ENCODE data around the gene AFG3L2. TPM values are rescaled to one million over a fixed set of nuclear protein-coding genes. Genes with fewer than 3 reads are reported as not detected.

Gene AFG3L2
- total RNA-seq, 1 donor from 2014 or later = 136 TPM

- intact Hi-C loops (cut with micrococcal nuclease) = no loop called here
- Histone ChIP-seq H3K4me1 (peaks cover 48% of the 10 kb centered on the region), H3K36me3 (peaks cover 79% of the 10 kb centered on the region), H3K9me3 (replicated peaks) (no peaks in the 10 kb centered on the region), H3K27me3 (ENCODE audit: low read depth) (no peaks in the 10 kb centered on the region), H3K4me3 (no peak overlapping the region), H3K27ac (replicated peaks) (peak overlapping the region; percentile 100)
- DNase-seq = no peak
- TF ChIP-seq CTCF (IDR thresholded peaks at IDR 0.05; ENCODE audit: borderline replicate concordance) = no peak
These were observed 17.5 kb downstream of the AFG3L2 start for GRCh38 chr18:12359515-12359927.

GRCh38 chr18:12352188-12352587 is 24.8 kb downstream of the AFG3L2 start:
- Histone ChIP-seq H3K9me3 (replicated peaks) (no peaks in the 10 kb centered on the region), H3K4me3 (no peak overlapping the region), H3K27ac (replicated peaks) (no peak overlapping the region), H3K36me3 (peaks cover 100% of the 10 kb centered on the region), H3K27me3 (ENCODE audit: low read depth) (no peaks in the 10 kb centered on the region), H3K4me1 (peaks cover 17% of the 10 kb centered on the region)
- no peak for DNase-seq
- no peak for TF ChIP-seq CTCF (IDR thresholded peaks at IDR 0.05; ENCODE audit: borderline replicate concordance)
- intact Hi-C loops (cut with micrococcal nuclease) = no loop called here

- no peak for TF ChIP-seq CTCF (IDR thresholded peaks at IDR 0.05; ENCODE audit: borderline replicate concordance)
- Histone ChIP-seq H3K9me3 (replicated peaks) (no peaks in the 10 kb centered on the region), H3K27me3 (ENCODE audit: low read depth) (no peaks in the 10 kb centered on the region), H3K36me3 (peaks cover 100% of the 10 kb centered on the region), H3K4me1 (peaks cover 13% of the 10 kb centered on the region), H3K27ac (replicated peaks) (no peak overlapping the region), H3K4me3 (no peak overlapping the region)
- no peak for DNase-seq
- intact Hi-C loops (cut with micrococcal nuclease) = no loop called here
These were observed 29.1 kb downstream of the AFG3L2 start for GRCh38 chr18:12347895-12348294.

- H3K4me3 ChIP-seq = no peak overlapping the region
- DNase-seq = no peak
- TF ChIP-seq CTCF (IDR thresholded peaks at IDR 0.05; ENCODE audit: borderline replicate concordance) = no peak
- intact Hi-C loops (cut with micrococcal nuclease) = no loop called here
- peaks cover 4% of the 10 kb centered on the region for H3K4me1 ChIP-seq
- H3K36me3 ChIP-seq = peaks cover 98% of the 10 kb centered on the region
- H3K27ac ChIP-seq (replicated peaks) = peak overlapping the region; percentile 35
- no peaks in the 10 kb centered on the region for H3K9me3 ChIP-seq (replicated peaks)
- H3K27me3 ChIP-seq (ENCODE audit: low read depth) = no peaks in the 10 kb centered on the region
These were observed 30.8 kb downstream of the AFG3L2 start for GRCh38 chr18:12346240-12346565.

- intact Hi-C loops (cut with micrococcal nuclease) = no loop called here
- H3K27ac ChIP-seq (replicated peaks) = peak overlapping the region; percentile 35
- DNase-seq = no peak
- no peaks in the 10 kb centered on the region for H3K9me3 ChIP-seq (replicated peaks)
- TF ChIP-seq CTCF (IDR thresholded peaks at IDR 0.05; ENCODE audit: borderline replicate concordance) = no peak
- H3K4me3 ChIP-seq = no peak overlapping the region
- H3K27me3 ChIP-seq (ENCODE audit: low read depth) = no peaks in the 10 kb centered on the region
- peaks cover 4% of the 10 kb centered on the region for H3K4me1 ChIP-seq
- peaks cover 98% of the 10 kb centered on the region for H3K36me3 ChIP-seq
These were observed 31.4 kb downstream of the AFG3L2 start for GRCh38 chr18:12345491-12346239.

Measured in left ventricle myocardium inferior (tissue), 1 donor.